Epithelial cell of esophagus (primary cell): ENCODE measurements around the gene TMEM154.

Experiments used
- DNase-seq: peaks from one replicate; pipeline ENCODE4 v3.0.0; 2010; ENCODE audit warnings: low read depth
- H3K4me3 ChIP-seq: 2 replicates; pipeline ENCODE4 v1.5.1; 2011; ENCODE audit warnings: mild to moderate bottlenecking, low read length, control low read depth
- CTCF ChIP-seq: IDR thresholded peaks from 2 replicates; pipeline ENCODE4 v1.5.1; 2011; ENCODE audit warnings: low read depth, mild to moderate bottlenecking, low read length, control low read depth, inconsistent platforms; ENCODE audit not compliant: insufficient read depth; ENCODE audit errors: missing control alignments

TMEM154 gene

GRCh38 chr4:152660526-152660925 is 19.3 kb downstream of the TMEM154 start:
- no peak for TF ChIP-seq CTCF
- H3K4me3 ChIP-seq: no peak overlapping the region
- DNase-seq: no peak

DNA sequence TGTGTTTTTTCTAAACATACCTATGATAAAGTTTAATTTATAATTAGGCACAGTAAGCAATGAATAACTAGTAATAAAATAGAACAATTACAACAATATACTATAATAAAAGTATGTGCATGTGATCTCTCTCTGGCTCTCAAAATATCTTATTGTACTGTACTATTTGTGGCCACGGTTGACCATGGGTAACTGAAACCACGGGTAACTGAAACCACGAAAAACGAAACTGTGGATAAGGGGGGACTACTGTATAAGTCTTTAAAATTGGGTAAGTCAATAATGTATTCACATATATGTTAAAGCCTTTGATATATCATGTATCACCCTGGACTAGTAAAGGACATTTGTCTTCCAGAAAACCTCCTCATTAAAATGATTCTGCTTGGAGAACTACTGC is 20.0 kb downstream of the TMEM154 start:
- no peak for TF ChIP-seq CTCF
- H3K4me3 ChIP-seq: no peak overlapping the region
- no peak for DNase-seq

GRCh38 chr4:152657657-152658056 is 22.1 kb downstream of the TMEM154 start:
- TF ChIP-seq CTCF: no peak

GRCh38 chr4:152655272-152656129 is 24.3 kb downstream of the TMEM154 start:
- TF ChIP-seq CTCF: peak; percentile 52
- H3K4me3 ChIP-seq: no peak overlapping the region
- DNase-seq: peak; percentile 98

More at GRCh38 chr4:152657657-152658056, 22.1 kb downstream of the TMEM154 start:
- DNase-seq: no peak
- H3K4me3 ChIP-seq: no peak overlapping the region

DNA sequence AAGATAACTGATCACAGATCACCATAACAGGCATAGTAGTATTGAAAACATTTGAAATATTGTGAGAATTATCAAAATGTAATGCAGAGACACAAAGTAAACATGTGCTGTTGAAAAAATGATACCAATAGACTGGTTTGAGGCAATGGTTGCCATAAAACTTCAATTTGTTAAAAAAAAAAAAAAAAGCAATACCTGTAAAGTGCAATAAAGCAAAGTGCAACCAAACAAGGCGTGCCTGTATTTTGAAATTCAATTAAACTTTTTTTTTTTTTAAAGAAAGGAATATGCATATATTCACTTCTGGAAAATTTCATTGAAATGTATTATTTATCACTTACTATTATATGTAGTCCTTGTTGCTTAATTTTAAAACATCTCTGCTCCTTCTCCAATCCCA is 27.7 kb downstream of the TMEM154 start:
- H3K4me3 ChIP-seq: no peak overlapping the region
- TF ChIP-seq CTCF: no peak

GRCh38 chr4:152651473-152652060 is 28.2 kb downstream of the TMEM154 start:
- no peak for TF ChIP-seq CTCF
- no peak overlapping the region for H3K4me3 ChIP-seq
- no peak for DNase-seq

More for the DNA sequence above, 27.7 kb downstream of the TMEM154 start:
- DNase-seq: no peak
